Activated CD4-positive, alpha-beta T cell treated with anti-CD3 and anti-CD28 coated beads, Interleukin-2, Interleukin-4, amounts not matched to agents 100 ng/mL and 50 ng/mL, durations not matched to agents 16 hours and 8 hours (primary cell): Measurements from ENCODE around the gene NBAS.
A peak's percentile ranks its signal among the peaks of the same experiment; 100 is the strongest.
"Not testable (repeated sequence)": the region's sequence is repeated elsewhere in the genome, so short reads cannot be mapped to it uniquely, and the experiment has no call there.

Experiments used
- DNase-seq: peaks from one replicate; pipeline ENCODE4 v3.0.0-alpha.2; 2020; ENCODE audit warnings: low spot score

Gene NBAS

DNA sequence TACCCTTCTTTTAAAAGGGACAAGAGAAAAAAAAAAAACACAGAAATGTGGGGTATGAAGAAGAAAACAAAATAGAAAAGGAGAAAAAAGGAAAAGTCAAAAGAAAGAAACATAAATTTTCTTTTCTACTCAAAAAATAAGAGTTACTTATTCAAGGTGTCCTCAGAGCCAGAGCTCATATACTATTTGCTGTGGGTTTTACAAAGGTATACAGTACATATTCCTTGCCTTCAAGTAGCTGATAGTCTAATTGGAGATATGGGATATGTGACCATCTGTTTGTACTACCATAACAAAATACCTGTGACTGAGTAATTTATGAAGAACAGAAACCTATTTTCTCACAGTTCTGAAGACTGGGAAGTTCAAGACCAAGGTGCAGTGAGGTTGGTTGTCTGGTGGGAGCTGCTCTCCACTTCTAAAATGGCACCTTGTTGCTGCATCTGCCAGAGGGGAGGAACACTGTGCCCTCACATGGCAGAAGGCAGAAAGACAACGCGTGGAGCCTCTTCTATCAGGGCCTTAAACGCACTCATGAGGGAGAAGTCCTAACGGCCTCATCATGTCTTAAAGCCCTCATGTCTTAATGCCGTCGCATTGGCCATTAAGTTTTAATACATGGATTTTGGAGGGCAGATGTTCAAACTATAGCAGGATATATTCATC lies 33.9 kb downstream of the NBAS start:
- DNase-seq: no peak

DNA sequence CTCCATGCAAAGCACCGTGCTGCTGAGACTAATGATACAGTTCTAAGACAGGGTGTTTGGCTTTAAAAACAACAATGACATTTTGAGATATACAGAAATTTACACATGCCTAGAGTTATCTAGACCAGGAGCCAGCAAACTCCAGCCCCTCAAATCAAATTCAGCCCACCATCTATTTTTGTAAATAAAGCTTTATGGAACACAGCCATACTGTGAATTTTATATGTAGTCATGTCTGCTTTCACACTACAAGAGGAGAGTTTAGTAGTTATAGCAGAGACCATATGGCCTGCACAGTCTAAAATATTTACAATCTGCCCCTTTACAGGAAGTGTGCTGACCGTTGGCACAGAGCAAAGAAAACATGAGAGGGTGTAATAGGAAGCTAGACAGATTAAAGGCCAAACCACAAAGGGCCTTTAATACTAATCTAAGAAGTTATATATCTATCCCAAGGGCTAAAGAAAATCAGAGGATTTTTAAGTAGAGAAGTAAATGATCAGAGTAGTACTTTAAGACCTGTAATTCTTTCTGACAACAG lies 39.4 kb downstream of the NBAS start:
- DNase-seq: no peak

DNA sequence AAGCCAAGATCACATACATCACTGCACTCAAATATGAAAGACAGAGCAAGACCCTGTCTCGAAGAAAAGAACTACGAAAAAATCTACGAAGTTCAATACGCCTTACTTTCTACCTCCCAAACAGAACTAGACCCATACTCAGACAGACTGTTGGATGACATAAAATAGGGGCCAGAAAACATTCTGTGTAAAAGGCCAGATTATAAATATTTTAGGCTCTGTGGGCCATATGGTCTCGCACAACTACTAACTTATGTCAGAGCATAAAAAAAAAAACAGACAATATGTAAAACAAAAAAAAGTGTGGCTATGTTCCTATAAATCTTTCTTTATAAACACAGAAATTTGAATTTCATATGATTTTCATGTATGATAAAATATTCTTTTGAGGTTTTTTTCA lies 40.8 kb downstream of the NBAS start:
- no peak for DNase-seq

DNA sequence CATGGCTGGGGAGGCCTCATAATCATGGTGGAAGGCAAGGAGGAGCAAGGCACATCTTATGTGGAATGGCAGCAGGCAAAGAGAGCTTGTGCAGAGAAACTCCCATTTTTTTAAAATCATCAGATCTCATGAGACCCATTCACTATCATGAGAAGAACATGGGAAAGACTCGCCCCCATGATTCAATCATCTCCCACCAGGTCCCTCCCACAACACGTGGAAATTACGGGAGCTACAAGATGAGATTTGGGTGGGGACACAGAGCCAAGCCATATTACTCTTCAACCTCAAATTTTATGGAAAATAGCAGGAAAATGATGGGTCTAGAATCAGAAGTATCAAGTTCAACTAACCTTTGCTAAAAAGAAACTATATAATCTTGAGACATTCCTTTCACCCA lies 42.4 kb downstream of the NBAS start:
- not testable (repeated sequence) for DNase-seq

DNA sequence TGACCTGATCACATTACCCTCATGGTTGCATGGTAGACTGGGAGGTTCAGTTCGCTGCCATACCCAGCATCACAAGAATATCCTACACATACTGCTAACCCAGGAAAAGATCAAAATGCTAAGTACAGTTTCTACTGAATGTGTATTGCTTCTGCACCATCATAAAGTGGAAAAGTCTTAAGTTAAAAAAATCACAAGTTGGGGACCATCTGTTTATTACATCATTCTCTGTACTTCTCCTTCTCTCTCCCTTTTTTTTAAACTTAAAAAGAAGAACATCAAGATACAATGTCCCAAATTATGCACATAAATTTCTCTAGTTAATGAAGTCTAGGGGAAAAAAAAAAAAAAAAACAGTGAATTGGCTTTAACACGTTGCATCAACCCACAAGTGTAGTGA lies 43.3 kb downstream of the NBAS start:
- no peak for DNase-seq

DNA sequence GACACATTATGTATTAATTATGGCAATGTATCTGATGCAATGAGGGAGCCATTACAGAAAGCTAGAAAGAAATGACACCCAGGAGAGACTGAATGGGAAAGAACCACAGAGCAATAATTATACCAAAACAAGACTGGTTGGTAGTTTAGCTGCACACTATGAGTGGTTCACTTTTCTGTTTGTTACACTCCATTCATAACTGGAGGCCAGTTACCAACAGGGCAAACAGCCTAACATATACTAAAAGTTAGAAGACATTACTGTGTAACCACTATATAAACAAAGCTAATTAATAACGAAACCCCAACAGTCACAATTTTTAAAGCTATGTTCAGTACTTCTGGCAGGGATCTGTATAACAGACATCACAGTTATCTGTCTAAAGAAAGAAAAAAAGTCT lies 49.4 kb downstream of the NBAS start:
- DNase-seq: peak; percentile 25

DNA sequence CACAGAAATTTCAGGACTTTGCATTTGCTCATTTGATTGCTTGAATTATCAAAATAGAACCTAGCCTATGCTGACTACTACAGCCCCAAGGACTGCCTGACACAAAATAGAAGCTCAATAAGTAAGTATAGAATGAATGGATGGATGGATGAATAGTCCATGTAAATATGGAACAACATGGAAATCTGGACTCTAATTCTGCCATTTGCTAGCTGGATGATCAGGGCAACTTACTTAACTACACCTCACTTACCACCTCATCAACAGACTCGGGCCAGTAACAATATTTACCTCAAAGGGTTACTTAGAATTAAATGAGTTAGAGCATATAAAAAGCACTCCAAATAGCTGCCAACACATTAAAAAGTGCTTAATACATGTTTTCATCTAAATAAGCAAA lies 50.6 kb downstream of the NBAS start:
- DNase-seq: no peak

DNA sequence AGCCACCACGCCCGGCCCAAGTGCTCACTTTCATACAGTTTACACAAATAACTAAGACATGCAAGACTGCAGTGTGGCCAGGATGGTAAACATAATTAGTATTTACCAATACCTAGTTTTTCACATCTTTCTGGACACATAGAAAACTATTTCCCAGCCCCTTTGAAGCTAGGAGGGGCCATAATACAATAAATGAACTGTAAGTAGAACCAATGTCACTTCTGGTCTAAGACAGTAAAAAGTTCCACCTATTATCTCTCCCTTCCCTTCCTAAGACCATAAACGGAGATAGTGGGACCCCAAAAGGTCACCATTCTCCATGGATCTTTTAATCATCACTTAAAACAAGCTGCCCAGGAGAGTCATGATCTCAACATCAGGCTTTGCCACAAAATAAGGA lies 51.0 kb downstream of the NBAS start:
- no peak for DNase-seq

DNA sequence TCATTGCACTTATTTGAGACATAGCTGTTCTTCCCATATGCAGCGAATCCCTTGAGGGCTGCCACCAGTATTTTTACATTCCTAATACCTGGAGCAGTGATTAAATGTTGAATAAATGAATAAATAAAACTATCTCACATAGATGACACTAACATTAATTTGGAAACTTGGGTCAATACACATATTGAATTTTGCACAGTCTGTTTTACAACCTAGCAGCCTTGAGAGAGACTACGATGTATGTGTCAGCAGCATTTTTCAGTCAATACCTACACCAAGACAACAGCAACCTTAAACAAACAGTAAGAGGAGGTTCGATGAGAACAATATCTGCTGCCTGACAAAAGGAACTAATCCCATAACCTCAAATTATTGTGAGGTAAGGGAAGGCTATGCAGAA lies 53.4 kb downstream of the NBAS start:
- no peak for DNase-seq

DNA sequence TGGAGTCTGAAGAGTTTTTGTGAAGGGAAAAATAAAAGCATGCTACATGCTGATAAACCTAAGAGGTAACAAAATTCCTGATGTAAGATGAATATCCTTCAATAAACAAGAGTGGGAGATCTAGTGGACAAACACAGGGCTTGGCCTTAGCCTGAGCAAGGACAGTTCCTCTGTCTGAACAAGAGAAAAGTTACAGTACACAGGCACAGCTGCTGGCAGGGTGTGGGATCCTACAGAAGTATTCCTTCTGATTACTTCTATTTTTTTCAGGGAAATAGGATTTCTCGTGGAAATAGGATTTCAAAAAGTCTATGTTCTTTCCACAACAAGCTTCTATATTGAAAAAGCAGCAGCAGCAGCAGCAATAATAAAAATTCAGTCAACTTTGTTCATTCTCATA lies 54.1 kb downstream of the NBAS start:
- DNase-seq: no peak

DNA sequence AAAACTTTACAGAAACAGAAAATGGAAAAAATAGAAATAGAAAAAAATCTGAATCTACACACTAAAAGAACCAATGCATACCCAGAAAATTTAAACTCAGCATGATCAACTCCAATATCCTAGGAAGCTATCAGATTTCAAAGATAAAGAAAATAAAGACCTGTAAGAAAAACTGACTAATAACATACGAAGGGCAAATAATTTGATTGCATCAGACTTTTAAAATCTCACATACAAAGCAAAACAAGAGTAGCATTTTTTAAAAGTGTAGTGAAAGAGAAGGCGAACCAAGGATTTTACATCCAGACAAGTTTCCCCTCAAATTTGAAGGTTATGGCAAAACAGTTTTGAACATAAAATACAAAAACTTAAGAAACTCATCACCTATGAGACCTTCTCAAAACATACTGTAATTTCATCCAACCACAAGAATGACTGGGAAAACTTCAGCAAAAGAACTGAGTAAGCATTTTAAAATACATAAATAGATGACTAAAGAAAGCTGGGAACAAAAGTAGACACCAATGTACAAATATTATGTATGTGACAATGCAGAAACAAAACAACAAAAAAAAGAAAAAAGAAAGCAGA lies 54.8 kb downstream of the NBAS start:
- no peak for DNase-seq

DNA sequence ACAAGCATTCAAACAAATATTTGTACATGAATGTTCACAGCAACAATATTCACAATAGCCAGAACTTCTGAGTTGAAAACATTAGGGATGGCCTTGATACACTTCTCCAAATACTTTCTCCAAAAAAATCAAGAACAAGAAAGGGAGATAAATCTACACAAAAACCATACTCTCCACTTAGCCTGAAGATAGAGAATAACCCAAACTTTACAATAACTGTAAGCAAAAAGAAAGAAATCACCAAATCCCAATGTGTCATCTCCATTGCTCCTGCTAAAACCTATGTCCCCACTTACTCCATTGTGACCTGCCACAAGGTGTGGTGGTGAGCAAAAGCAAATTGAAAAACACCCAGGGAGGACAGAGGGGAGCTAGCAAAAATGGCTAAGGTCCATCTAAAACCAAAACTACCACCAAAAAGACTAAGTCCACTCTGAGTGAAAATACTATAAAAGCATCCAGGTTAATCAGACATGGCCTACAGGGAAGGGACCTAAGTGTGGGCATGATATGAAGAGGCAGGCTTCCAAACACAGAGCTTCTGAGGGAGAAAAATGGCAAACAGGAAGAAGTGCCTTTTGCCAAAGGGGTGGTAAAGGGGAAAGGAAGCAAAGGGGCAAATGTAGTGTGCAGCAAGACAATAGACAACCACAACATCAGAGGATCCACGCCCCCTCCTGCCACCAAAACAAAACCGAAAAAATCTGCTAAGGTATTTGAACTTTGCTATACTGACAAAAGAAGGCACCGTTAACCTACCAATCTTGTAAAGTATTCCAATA lies 56.1 kb downstream of the NBAS start:
- no peak for DNase-seq

DNA sequence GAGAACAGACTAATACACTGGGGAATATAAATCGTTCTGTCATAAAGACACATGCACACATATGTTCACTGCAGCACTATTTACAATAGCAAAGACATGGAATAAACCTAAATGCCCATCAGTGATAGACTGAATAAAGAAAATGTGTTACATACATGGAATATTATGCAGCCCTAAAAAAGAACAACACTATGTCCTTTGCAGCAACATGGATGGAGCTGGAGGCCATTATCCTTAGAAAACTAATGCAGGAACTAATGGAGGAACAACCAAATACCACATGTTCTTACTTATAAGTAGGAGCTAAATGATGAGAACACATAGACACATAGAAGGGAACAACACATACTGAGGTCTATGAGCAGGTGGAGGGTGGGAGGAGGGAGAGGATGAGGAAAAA lies 61.9 kb downstream of the NBAS start:
- not testable (repeated sequence) for DNase-seq

DNA sequence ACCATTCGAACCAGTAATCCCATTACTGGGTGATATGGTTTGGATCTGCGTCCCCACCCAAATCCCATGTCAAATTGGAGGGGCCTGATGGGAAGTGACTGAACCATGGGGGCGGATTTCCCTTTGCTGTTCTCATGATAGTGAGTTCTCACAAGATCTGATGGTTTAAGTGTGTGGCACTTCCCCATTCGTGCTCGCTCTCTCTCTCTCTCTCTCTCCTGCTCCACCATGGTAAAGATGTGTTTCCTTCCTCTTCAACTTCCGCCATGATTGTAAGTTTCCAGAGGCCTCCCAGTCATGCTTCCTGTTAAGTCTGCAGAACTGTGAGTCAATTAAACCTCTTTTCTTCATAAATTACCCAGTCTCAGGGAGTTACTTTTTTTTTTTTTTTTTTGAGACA lies 62.6 kb downstream of the NBAS start:
- no peak for DNase-seq

DNA sequence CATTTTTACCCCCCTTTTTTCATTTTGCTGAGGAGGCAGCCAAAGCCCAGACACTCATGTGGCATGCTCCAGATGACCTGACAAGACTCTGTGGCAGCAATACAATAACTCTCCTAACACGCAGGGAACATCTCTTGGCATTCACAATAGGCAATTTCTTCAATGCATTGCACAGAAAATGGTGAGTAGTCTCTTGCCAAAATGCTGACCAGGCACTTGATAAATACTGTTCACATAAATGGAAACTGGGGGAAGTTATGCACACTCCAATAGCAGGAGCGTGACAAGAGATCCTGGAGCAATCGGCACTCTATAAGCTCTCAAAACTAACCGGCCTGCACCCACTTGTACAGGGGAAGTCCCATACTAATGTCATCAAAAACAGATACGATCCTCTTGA lies 66.3 kb downstream of the NBAS start:
- DNase-seq: no peak

DNA sequence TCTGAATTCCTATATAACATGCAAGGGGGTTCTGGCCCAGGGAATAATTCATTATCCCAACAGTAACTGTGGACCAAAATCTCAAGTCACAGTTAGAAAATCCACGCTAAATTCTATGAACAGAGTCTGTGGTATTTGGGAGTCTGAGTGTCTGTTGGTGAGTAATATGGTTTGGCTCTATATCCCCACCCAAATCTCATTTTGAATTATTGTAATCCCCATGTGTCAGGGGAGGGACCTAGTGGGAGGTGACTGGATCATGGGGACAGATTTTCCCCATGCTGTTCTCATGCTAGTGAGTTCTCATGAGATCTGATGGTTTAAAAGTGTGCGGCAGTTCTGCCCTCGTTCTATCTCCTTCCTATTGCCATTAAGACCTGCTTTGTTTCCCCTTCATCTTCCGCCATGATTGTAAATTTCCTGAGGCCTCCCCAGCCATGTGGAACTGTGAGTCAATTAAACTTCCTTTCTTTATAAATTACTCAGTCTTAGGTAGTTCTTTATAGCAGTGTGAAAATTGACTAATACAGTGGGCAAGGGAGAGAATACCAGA lies 68.3 kb downstream of the NBAS start:
- DNase-seq: no peak

DNA sequence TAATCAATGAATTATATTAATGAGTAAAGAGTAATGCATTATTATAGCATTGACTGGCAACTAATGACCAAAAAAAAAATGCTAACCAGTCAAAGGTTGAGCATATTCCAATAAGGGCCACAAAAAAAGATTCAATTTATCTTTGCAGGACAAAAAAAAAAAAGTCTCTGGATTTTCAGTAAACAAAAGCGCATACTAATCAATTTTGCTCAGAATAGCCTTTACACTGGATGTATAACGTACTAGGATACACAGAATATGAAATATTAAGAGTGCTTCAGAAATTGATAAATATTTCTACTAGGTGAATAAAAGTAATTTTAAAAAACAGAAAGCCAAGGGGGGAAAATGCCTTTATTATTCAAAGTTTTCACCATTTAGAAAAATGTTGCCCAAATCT lies 74.4 kb downstream of the NBAS start:
- DNase-seq: no peak

DNA sequence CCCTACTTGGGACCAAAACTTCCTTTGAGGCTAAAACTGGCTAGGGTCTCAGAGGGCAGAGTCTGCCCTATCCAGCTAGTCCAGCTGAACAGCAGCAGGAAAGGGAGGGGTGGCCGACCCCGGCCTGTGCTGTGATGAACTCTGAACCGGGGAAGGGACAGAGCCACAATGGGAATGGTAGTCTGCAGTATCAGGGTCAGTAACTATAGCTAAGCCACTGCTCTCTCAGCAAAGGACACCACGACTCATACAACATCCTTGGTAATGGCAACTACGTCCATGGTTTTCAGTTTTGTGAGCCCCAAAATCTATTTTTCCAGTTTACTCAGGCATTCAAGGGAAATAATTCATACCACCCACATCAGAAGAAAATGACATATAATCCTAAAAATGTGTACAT lies 75.2 kb downstream of the NBAS start:
- DNase-seq: no peak

DNA sequence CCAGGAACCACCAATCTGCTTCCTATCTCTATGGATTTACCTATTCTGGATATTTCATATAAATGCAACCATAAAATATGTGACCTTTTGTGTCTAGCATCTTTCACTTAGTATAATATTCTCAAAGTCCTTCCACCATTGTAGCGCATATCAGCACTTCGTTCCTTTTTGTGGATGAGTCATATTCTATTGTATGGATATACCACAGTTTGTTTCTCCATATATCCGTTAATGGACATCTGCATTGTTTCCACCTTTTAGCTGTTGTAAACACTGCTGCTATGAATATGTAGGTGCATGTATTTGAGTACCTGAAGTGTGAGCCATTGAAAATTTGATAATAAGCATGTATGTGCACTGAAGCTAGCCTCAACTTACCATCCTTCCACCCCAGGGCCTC lies 80.1 kb downstream of the NBAS start:
- DNase-seq: no peak

DNA sequence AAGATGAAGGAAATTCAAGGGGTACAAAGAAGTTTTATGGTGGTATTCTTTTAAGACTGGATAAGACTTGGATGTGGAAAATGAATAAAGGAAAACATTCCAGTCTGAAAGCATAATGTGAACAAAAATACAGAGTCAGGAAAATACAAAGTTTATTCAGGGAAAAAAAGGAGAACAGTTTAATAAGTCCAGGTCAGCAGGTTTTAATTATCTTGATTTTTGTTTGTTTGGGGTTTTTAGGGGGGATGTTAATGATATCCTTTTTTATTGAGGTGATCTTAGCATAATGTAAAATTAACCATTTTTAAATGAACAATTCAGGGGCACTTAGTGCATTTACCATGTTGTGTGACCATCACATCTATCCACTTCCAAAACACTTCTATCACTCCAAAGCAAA lies 80.6 kb downstream of the NBAS start:
- DNase-seq: no peak

DNA sequence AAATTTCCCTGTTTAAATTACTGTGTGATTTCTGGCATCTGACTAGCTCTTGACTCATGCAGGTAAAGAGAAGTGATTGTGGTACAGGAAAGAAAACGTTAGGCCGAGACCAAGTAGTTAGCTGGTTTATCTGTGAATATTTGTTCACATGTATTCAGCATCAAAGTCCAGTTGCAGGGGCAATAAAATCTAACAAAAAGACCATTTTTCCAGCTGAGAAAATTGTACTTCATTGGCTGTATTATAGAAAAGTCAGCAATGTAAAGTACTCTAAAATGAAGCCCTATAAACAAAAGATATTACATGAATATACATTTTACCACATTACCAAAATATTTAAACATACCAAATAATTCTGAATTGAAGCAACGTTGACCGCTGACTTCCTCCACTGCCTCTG lies 88.3 kb downstream of the NBAS start:
- DNase-seq: no peak

DNA sequence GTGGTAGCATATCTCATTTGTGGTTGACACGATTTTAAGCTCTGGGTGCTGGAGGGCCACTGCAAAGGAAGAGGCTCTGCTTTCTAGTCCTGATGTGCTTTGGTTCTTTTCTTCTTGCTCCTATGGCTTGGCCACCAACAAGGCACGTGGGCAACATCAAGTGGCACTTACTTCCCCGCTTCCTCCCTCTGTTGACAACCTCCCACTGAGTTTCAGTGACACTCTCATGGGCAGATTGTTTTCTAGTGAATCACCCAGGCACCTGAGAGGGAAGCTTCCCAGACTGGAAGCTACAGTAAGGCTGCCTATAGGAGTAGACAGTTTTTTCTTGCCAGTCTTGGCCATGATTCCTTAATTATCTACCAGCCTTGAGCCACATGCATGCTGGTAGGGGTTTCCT lies 89.0 kb downstream of the NBAS start:
- no peak for DNase-seq

DNA sequence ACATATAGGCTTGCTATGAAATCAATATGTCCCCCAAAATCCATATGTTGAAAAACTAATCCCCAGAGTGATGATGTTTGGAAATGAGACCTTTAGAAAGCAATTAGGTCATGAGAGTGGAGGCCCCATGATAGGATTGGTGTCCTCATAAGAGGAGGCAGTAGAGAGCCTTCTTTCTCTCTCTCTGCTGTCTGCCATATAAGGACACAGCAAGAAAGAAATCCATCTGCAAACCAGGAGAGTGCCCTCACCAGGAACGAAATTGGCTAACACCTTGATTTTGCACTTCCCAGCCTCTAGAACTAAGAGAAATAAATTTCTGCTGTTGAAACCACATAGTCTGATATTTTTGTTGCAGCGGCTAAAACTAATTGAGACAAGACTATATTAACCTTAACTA lies 89.5 kb downstream of the NBAS start:
- no peak for DNase-seq
